SHP77 treated with DMSO at 0.1 percent for 48 hours (cell line): ENCODE measurements around the gene GPN3.
"Not testable (repeated sequence)": the region's sequence is repeated elsewhere in the genome, so short reads cannot be mapped to it uniquely, and the experiment has no call there.

ENCODE experiments used
- DNase-seq: peaks from one replicate; lab custom pipeline; 2025; lab: John Stamatoyannopoulos, UW

The GPN3 gene

GRCh38 chr12:110444455-110444854 lies 23.6 kb downstream of the GPN3 start:
- DNase-seq, result no peak

GRCh38 chr12:110436231-110436630 lies 31.8 kb downstream of the GPN3 start:
- no peak for DNase-seq

GRCh38 chr12:110431957-110432587 lies 36.0 kb downstream of the GPN3 start:
- no peak for DNase-seq

- not testable (repeated sequence) for DNase-seq
Observed at GRCh38 chr12:110429676-110430075, 38.4 kb downstream of the GPN3 start.

GRCh38 chr12:110426406-110426805 lies 41.7 kb downstream of the GPN3 start:
- no peak for DNase-seq

- DNase-seq, result no peak
Observed at GRCh38 chr12:110424237-110424636, 43.8 kb downstream of the GPN3 start.

- DNase-seq, result no peak
Observed at GRCh38 chr12:110421701-110422100, 46.4 kb downstream of the GPN3 start.

GRCh38 chr12:110421159-110421661 lies 46.8 kb downstream of the GPN3 start:
- DNase-seq, result no peak

- DNase-seq, result not testable (repeated sequence)
Observed at GRCh38 chr12:110420644-110421043, 47.4 kb downstream of the GPN3 start.

- DNase-seq, result not testable (repeated sequence)
Observed at GRCh38 chr12:110417113-110417512, 50.9 kb downstream of the GPN3 start.

GRCh38 chr12:110410086-110410485 lies 58.0 kb downstream of the GPN3 start:
- not testable (repeated sequence) for DNase-seq

GRCh38 chr12:110405126-110405662 lies 62.9 kb downstream of the GPN3 start:
- DNase-seq, result not testable (repeated sequence)

GRCh38 chr12:110403976-110404682 lies 63.9 kb downstream of the GPN3 start:
- DNase-seq, result peak; percentile 18

- peak; percentile 71 for DNase-seq
Observed at GRCh38 chr12:110403146-110403975, 64.7 kb downstream of the GPN3 start, which contains the start of gene ANAPC7. TSS of gene ANAPC7 (minus strand) at chr12:110403708. CDS start at chr12:110403627, 81 bp downstream.
